ENCODE data around the gene TBX10. TPM values are rescaled to one million over a fixed set of nuclear protein-coding genes. Genes with fewer than 3 reads are reported as not detected.

Gene TBX10
- total RNA-seq, 1 experiment from 2014 or later = not detected

- no peak for DNase-seq (ENCODE audit: low read depth)
Measured at GRCh38 chr11:67617243-67617953, 22.2 kb downstream of the TBX10 start.

GRCh38 chr11:67616431-67617242 lies 22.9 kb downstream of the TBX10 start:
- no peak for DNase-seq (ENCODE audit: low read depth)

GRCh38 chr11:67615728-67616430 lies 23.7 kb downstream of the TBX10 start:
- no peak for DNase-seq (ENCODE audit: low read depth)

GRCh38 chr11:67614730-67615714 lies 24.5 kb downstream of the TBX10 start:
- peak; percentile 37 for DNase-seq (ENCODE audit: low read depth)

- no peak for DNase-seq (ENCODE audit: low read depth)
Measured at GRCh38 chr11:67613960-67614715, 25.4 kb downstream of the TBX10 start.

- no peak for DNase-seq (ENCODE audit: low read depth)
Measured at GRCh38 chr11:67613313-67613959, 26.1 kb downstream of the TBX10 start.

- no peak for DNase-seq (ENCODE audit: low read depth)
Measured at GRCh38 chr11:67612751-67613150, 26.8 kb downstream of the TBX10 start.

GRCh38 chr11:67611704-67612587 lies 27.6 kb downstream of the TBX10 start:
- no peak for DNase-seq (ENCODE audit: low read depth)

GRCh38 chr11:67611165-67611564 lies 28.4 kb downstream of the TBX10 start:
- DNase-seq (ENCODE audit: low read depth) = no peak

GRCh38 chr11:67610302-67610868 lies 29.2 kb downstream of the TBX10 start:
- no peak for DNase-seq (ENCODE audit: low read depth)

GRCh38 chr11:67609316-67609715 lies 30.2 kb downstream of the TBX10 start:
- DNase-seq (ENCODE audit: low read depth) = no peak

- DNase-seq (ENCODE audit: low read depth) = no peak
Measured at GRCh38 chr11:67608486-67608885, 31.1 kb downstream of the TBX10 start.

GRCh38 chr11:67607507-67607906 lies 32.1 kb downstream of the TBX10 start:
- DNase-seq (ENCODE audit: low read depth) = no peak

GRCh38 chr11:67606492-67607295 lies 32.9 kb downstream of the TBX10 start, which contains the start of gene NDUFV1:
TSS of gene NDUFV1 (plus strand) at chr11:67606936. CDS start at chr11:67607005, 69 bp downstream.
- peak; percentile 91 for DNase-seq (ENCODE audit: low read depth)

GRCh38 chr11:67606093-67606491 lies 33.5 kb downstream of the TBX10 start:
- no peak for DNase-seq (ENCODE audit: low read depth)

GRCh38 chr11:67605231-67606011 lies 34.1 kb downstream of the TBX10 start:
- no peak for DNase-seq (ENCODE audit: low read depth)

Data from HT1080 (cell line).